ENCODE measurements around the gene PADI1. TPM values are rescaled to one million over a fixed set of nuclear protein-coding genes. Genes with fewer than 3 reads are reported as not detected.

PADI1 gene
- polyA plus RNA-seq, 1 of the 3 experiments (the other 2 are of a cell fraction) = 0.26 TPM

DNA sequence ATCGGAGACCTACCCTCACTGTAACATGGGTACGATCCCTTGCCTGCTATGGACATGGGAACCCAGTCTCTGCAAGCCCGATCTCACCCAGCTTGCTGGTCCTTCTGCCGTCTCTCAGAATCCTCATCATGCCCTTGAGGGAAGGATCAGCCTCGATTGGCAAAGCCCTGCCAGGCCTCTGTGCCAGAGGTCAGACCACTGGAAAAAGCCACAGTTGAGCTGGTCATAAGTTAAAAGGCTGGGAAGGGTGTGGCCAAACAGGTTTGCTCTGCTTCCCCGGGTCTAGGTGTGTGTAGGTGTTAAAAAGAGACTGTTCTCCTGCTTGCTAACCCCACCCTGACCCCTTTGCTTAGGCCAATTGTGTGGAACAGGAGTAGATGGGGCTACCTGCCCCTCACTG, 24.5 kb downstream of the PADI1 start:
- no peak overlapping the region for H3K4me3 ChIP-seq (ENCODE audit: low read depth in 2 of 2, low read length in 1 of 2)
- H3K27me3 ChIP-seq (ENCODE audit: insufficient read depth) = no peaks in the 10 kb centered on the region
- no peaks in the 10 kb centered on the region for H3K9me3 ChIP-seq
- H3K36me3 ChIP-seq (replicated peaks in 1 of 2; ENCODE audit: control insufficient read depth in 1 of 2, insufficient read depth in 2 of 2, low read length in 1 of 2) = no peaks in the 10 kb centered on the region
- peaks cover 13% of the 10 kb centered on the region for H3F3A ChIP-seq (replicated peaks; ENCODE audit: insufficient read depth)
- CTCF ChIA-PET = interaction anchor here (1.4 kb wide), 2 partner anchors 10 to 104 kb away, joined by 3 to 7 read pairs; no protein-coding TSS in a partner anchor
- H3K27ac ChIP-seq (ENCODE audit: low read depth in 2 of 2, low read length in 1 of 2) = no peak overlapping the region
- no peak overlapping the region for H3K9ac ChIP-seq
- H2AFZ ChIP-seq (ENCODE audit: low read depth) = no peak overlapping the region
- 73% methylated on average over 6 of the region's 6 CpGs for WGBS (ENCODE audit: low lambda C conversion rate)
- POLR2A ChIA-PET = no interaction called here
- H4K20me1 ChIP-seq (ENCODE audit: insufficient read depth) = no peaks in the 10 kb centered on the region
- DNase-seq = no peak
- TF ChIP-seq SIN3A (IDR thresholded peaks at IDR 0.05; ENCODE audit: borderline replicate concordance, low read depth, low read length) (no peak), EZH2phosphoT487 (IDR thresholded peaks at IDR 0.05; ENCODE audit: borderline replicate concordance, low read depth) (no peak), TEAD4 (IDR thresholded peaks at IDR 0.05; ENCODE audit: borderline replicate concordance, insufficient read depth) (no peak), ELF1 (IDR thresholded peaks at IDR 0.05) (no peak), RXRA (IDR thresholded peaks at IDR 0.05; ENCODE audit: borderline replicate concordance, low read depth) (no peak)
- H3K4me2 ChIP-seq = no peak overlapping the region
- H3K79me2 ChIP-seq (ENCODE audit: insufficient read depth) = no peaks in the 10 kb centered on the region
- H3K9me2 ChIP-seq = no peaks in the 10 kb centered on the region
- H3K4me1 ChIP-seq (ENCODE audit: control insufficient read depth in 1 of 2, insufficient read depth in 2 of 2, low read depth in 1 of 2, low read length in 1 of 2) = peaks cover 10 to 25% of the 10 kb centered on the region in 2 experiments; a peak in 2 of 4 replicates

DNA sequence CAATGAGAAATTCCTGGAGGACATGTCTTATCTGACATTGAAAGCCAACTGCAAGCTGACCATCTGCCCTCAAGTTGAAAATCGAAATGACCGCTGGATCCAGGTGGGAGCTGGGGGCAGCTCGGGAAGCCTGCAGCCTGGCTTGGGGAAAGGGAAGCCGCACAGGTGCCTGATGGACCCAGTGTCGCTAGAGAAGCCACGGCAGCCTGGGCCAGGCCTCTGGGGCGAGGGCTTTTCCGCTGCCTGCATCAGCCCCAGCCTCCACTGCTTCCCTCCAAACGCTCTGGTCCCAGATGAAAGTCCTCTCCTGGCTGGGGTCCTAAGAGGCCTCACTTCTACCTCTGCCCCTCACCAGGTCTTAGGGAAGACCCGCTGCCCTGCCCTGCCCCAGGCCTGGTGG, 25.2 kb downstream of the PADI1 start:
- no peaks in the 10 kb centered on the region for H3K27me3 ChIP-seq (ENCODE audit: insufficient read depth)
- 89% methylated on average over 3 of the region's 10 CpGs for WGBS (ENCODE audit: low lambda C conversion rate)
- H2AFZ ChIP-seq (ENCODE audit: low read depth) = no peak overlapping the region
- no peaks in the 10 kb centered on the region for H3K9me3 ChIP-seq
- H3K9me2 ChIP-seq = no peaks in the 10 kb centered on the region
- no peak for DNase-seq
- H3K27ac ChIP-seq (ENCODE audit: low read depth in 2 of 2, low read length in 1 of 2) = no peak overlapping the region
- POLR2A ChIA-PET = no interaction called here
- H3F3A ChIP-seq (replicated peaks; ENCODE audit: insufficient read depth) = peaks cover 13% of the 10 kb centered on the region
- H3K36me3 ChIP-seq (replicated peaks in 1 of 2; ENCODE audit: control insufficient read depth in 1 of 2, insufficient read depth in 2 of 2, low read length in 1 of 2) = no peaks in the 10 kb centered on the region
- TF ChIP-seq FOSL2 (IDR thresholded peaks at IDR 0.05; ENCODE audit: borderline replicate concordance, low read depth) = no peak
- no peaks in the 10 kb centered on the region for H3K79me2 ChIP-seq (ENCODE audit: insufficient read depth)
- H3K4me2 ChIP-seq = no peak overlapping the region
- H3K9ac ChIP-seq = no peak overlapping the region
- CTCF ChIA-PET = interaction anchor here (1.4 kb wide), 1 partner anchor 10 kb away, joined by 3 read pairs; no protein-coding TSS in a partner anchor
- no peaks in the 10 kb centered on the region for H4K20me1 ChIP-seq (ENCODE audit: insufficient read depth)
- H3K4me1 ChIP-seq (ENCODE audit: control insufficient read depth in 1 of 2, insufficient read depth in 2 of 2, low read depth in 1 of 2, low read length in 1 of 2) = peaks cover 10 to 29% of the 10 kb centered on the region in 2 experiments; a peak in 2 of 4 replicates
- H3K4me3 ChIP-seq (ENCODE audit: low read depth in 2 of 2, low read length in 1 of 2) = no peak overlapping the region

- Histone ChIP-seq H2AFZ (ENCODE audit: low read depth) (no peak overlapping the region), H3K4me2 (no peak overlapping the region), H3K27ac (ENCODE audit: low read depth in 2 of 2, low read length in 1 of 2) (no peak overlapping the region), H3K79me2 (ENCODE audit: insufficient read depth) (no peaks in the 10 kb centered on the region), H3K4me1 (ENCODE audit: control insufficient read depth in 1 of 2, insufficient read depth in 2 of 2, low read depth in 1 of 2, low read length in 1 of 2) (peaks cover 10 to 29% of the 10 kb centered on the region in 2 experiments; a peak in 2 of 4 replicates), H3K4me3 (ENCODE audit: low read depth in 2 of 2, low read length in 1 of 2) (no peak overlapping the region), H3K27me3 (ENCODE audit: insufficient read depth) (no peaks in the 10 kb centered on the region), H3K9ac (no peak overlapping the region), H3K9me2 (no peaks in the 10 kb centered on the region), H3K36me3 (replicated peaks in 1 of 2; ENCODE audit: control insufficient read depth in 1 of 2, insufficient read depth in 2 of 2, low read length in 1 of 2) (no peaks in the 10 kb centered on the region), H4K20me1 (ENCODE audit: insufficient read depth) (no peaks in the 10 kb centered on the region), H3F3A (replicated peaks; ENCODE audit: insufficient read depth) (peaks cover 13% of the 10 kb centered on the region), H3K9me3 (no peaks in the 10 kb centered on the region)
- 96% methylated on average over 8 of the region's 8 CpGs for WGBS (ENCODE audit: low lambda C conversion rate)
- no peak for TF ChIP-seq RCOR1 (IDR thresholded peaks at IDR 0.05; ENCODE audit: low read length)
- no peak for TF ChIP-seq GABPA (IDR thresholded peaks at IDR 0.05; ENCODE audit: low read depth)
- no peak for DNase-seq
- CTCF ChIA-PET = no interaction called here
- POLR2A ChIA-PET = no interaction called here
These were observed 25.9 kb downstream of the PADI1 start for GRCh38 chr1:17230671-17231310.

Data from SK-N-SH (cell line).